ENCODE results near the gene MEGF9.

MEGF9 gene

GRCh38 chr9:120616966-120617935 lies 97.0 kb downstream of the MEGF9 start:
- no peak overlapping the region for H3K4me3 ChIP-seq (ENCODE audit: low read depth, low read length)
- TF ChIP-seq CTCF (conservative IDR thresholded peaks at IDR 0.05; ENCODE audit: low read depth, low read length) = no peak
- DNase-seq (ENCODE audit: low read depth) = peak; percentile 37

GRCh38 chr9:120612218-120612617 lies 102.1 kb downstream of the MEGF9 start:
- TF ChIP-seq CTCF (conservative IDR thresholded peaks at IDR 0.05; ENCODE audit: low read depth, low read length) = peak; percentile 49
- DNase-seq (ENCODE audit: low read depth) = peak; percentile 35
- no peak overlapping the region for H3K4me3 ChIP-seq (ENCODE audit: low read depth, low read length)

GRCh38 chr9:120611690-120612068 lies 102.6 kb downstream of the MEGF9 start:
- TF ChIP-seq CTCF (conservative IDR thresholded peaks at IDR 0.05; ENCODE audit: low read depth, low read length) = no peak
- DNase-seq (ENCODE audit: low read depth) = no peak
- no peak overlapping the region for H3K4me3 ChIP-seq (ENCODE audit: low read depth, low read length)

GRCh38 chr9:120610975-120611689 lies 103.1 kb downstream of the MEGF9 start:
- peak; percentile 39 for DNase-seq (ENCODE audit: low read depth)
- TF ChIP-seq CTCF (conservative IDR thresholded peaks at IDR 0.05; ENCODE audit: low read depth, low read length) = peak; percentile 39
- no peak overlapping the region for H3K4me3 ChIP-seq (ENCODE audit: low read depth, low read length)

- no peak overlapping the region for H3K4me3 ChIP-seq (ENCODE audit: low read depth, low read length)
- DNase-seq (ENCODE audit: low read depth) = peak; percentile 51
- TF ChIP-seq CTCF (conservative IDR thresholded peaks at IDR 0.05; ENCODE audit: low read depth, low read length) = no peak
Measured at GRCh38 chr9:120609636-120610035, 104.6 kb downstream of the MEGF9 start.

- no peak overlapping the region for H3K4me3 ChIP-seq (ENCODE audit: low read depth, low read length)
- no peak for DNase-seq (ENCODE audit: low read depth)
- TF ChIP-seq CTCF (conservative IDR thresholded peaks at IDR 0.05; ENCODE audit: low read depth, low read length) = no peak
Measured at GRCh38 chr9:120608421-120608820, 105.8 kb downstream of the MEGF9 start.
